Kidney epithelial cell (primary cell): ENCODE results near the gene CTNNBL1. TPM values are rescaled to one million over a fixed set of nuclear protein-coding genes. Genes with fewer than 3 reads are reported as not detected.

Source experiments
- DNase-seq: peaks from one replicate; pipeline ENCODE4 v3.0.0-alpha.2; 2010; ENCODE audit warnings: low read depth
- H3K27me3 ChIP-seq: 2 replicates; pipeline ENCODE4 v1.6.0; 2011; ENCODE audit warnings: low read length; ENCODE audit not compliant: control insufficient read depth, insufficient read depth
- H3K36me3 ChIP-seq: 2 replicates; pipeline ENCODE4 v1.5.1; 2011; ENCODE audit warnings: low read length; ENCODE audit not compliant: control insufficient read depth, insufficient read depth
- H3K4me3 ChIP-seq: 2 replicates; pipeline ENCODE4 v1.5.1; 2011; ENCODE audit warnings: low read depth, mild to moderate bottlenecking, control low read depth, low read length
- total RNA-seq: library from RNA; depleted of rRNA; stranded (reverse); fragments of >200 nt; gene quantifications from 2 replicates; pipeline ENCODE4 v1.2.3, GENCODE V29; 2015
- TF ChIP-seq, protein P1 (sequence below): IDR thresholded peaks from 2 replicates; pipeline ENCODE4 v1.5.1; 2011; ENCODE audit warnings: mild to moderate bottlenecking, moderate library complexity, low read length, control low read depth, inconsistent platforms; ENCODE audit not compliant: insufficient read depth, poor library complexity, severe bottlenecking

CTNNBL1 gene
- total RNA-seq, 1 donor from 2014 or later: 40.5 TPM

- DNase-seq: no peak
- Histone ChIP-seq H3K36me3 (no peaks in the 10 kb centered on the region), H3K4me3 (no peak overlapping the region), H3K27me3 (no peaks in the 10 kb centered on the region)
- TF ChIP-seq, protein P1, sequence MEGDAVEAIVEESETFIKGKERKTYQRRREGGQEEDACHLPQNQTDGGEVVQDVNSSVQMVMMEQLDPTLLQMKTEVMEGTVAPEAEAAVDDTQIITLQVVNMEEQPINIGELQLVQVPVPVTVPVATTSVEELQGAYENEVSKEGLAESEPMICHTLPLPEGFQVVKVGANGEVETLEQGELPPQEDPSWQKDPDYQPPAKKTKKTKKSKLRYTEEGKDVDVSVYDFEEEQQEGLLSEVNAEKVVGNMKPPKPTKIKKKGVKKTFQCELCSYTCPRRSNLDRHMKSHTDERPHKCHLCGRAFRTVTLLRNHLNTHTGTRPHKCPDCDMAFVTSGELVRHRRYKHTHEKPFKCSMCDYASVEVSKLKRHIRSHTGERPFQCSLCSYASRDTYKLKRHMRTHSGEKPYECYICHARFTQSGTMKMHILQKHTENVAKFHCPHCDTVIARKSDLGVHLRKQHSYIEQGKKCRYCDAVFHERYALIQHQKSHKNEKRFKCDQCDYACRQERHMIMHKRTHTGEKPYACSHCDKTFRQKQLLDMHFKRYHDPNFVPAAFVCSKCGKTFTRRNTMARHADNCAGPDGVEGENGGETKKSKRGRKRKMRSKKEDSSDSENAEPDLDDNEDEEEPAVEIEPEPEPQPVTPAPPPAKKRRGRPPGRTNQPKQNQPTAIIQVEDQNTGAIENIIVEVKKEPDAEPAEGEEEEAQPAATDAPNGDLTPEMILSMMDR: no peak
Measured at GRCh38 chr20:37839955-37840354, 146.1 kb downstream of the CTNNBL1 start.

- H3K4me3 ChIP-seq: no peak overlapping the region
- DNase-seq: no peak
- TF ChIP-seq, protein P1: no peak
- H3K27me3 ChIP-seq: no peaks in the 10 kb centered on the region
- no peaks in the 10 kb centered on the region for H3K36me3 ChIP-seq
Measured at GRCh38 chr20:37841389-37841788, 147.6 kb downstream of the CTNNBL1 start.

- Histone ChIP-seq H3K36me3 (no peaks in the 10 kb centered on the region), H3K4me3 (no peak overlapping the region), H3K27me3 (no peaks in the 10 kb centered on the region)
- TF ChIP-seq, protein P1: no peak
- DNase-seq: no peak
Measured at GRCh38 chr20:37841971-37842370, 148.1 kb downstream of the CTNNBL1 start.

GRCh38 chr20:37845241-37845681 is 151.4 kb downstream of the CTNNBL1 start:
- Histone ChIP-seq H3K36me3 (no peaks in the 10 kb centered on the region), H3K4me3 (no peak overlapping the region), H3K27me3 (no peaks in the 10 kb centered on the region)
- DNase-seq: no peak
- TF ChIP-seq, protein P1: no peak

DNA sequence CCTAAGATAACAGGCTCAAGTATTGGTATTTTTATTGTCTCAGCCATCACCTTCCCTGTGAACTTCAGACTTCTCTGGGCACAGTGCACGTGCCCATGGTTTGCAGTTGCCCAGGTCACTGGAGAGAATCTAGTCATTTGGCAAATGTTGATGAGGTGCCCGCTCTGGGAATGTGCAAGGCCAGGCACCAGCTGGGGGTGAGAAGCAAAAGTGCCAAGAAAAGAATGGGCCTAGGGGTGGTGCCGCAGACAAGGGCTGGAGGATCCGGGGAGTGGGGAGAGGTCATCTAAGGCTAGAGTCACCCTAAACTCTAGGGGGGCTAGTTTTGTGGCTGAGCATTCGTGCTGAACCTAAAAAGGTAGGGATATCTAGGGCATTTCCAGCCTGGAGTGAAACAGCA is 152.0 kb downstream of the CTNNBL1 start:
- TF ChIP-seq, protein P1: no peak
- Histone ChIP-seq H3K36me3 (no peaks in the 10 kb centered on the region), H3K4me3 (no peak overlapping the region), H3K27me3 (no peaks in the 10 kb centered on the region)
- no peak for DNase-seq

DNA sequence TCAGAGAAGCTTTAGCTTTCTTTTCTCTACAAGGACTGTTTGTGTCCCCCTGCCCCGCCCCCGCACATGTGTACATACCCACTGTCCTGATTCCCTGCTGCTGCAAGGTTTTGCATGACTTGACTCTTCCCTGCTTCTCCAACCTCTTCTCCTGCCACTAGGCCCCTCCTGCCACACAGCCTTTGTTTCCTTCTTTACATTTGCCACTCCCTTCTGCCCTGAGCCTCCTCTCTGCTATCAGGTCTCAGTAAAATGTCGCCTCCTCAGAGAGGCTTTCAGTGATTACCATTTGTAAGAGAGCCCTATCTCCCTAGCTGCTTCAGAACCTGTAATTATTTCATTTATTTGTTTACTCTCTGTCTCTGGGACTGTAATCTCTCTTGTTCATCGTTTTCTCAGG is 152.7 kb downstream of the CTNNBL1 start:
- Histone ChIP-seq H3K36me3 (no peaks in the 10 kb centered on the region), H3K27me3 (no peaks in the 10 kb centered on the region), H3K4me3 (no peak overlapping the region)
- DNase-seq: no peak
- TF ChIP-seq, protein P1: no peak
